ENCODE results near the gene IER5. TPM values are rescaled to one million over a fixed set of nuclear protein-coding genes. Genes with fewer than 3 reads are reported as not detected.
"Not testable (repeated sequence)": the region's sequence is repeated elsewhere in the genome, so short reads cannot be mapped to it uniquely, and the experiment has no call there.

IER5 gene
- total and polyA plus RNA-seq, 2 of the 13 experiments (the other 11 are each of a cell fraction or from before 2014, with no cell fraction given): 2.5 to 3.5 TPM

DNA sequence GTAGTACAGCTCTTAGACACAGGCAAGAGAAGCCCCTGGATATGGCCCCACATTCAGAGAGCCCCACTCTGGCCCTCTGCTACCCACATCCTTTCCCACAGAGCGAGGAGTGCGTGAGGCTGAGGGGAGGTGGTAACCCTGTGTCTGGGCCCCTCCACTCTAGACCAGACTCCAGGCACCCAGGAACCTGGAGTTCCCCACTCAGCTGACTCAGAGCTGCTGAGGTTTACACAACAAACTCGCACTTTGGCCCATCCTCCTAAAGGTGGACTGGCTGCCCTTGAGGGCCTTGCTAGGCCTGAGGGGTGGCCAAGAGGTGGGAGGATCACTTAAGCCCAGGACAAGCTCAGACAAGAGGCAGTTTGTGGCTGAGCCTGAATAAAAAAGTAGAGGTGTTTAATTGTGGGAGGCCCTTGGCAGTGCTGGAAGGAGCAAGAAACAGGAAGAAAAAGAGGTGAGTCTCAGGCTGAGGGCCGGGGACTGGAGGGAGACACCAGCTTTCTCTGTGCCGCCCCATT lies 44.0 kb upstream of the IER5 start (continued):
- TF ChIP-seq MXI1 (IDR thresholded peaks at IDR 0.05; ENCODE audit: borderline replicate concordance, low read depth, low read length): peak; percentile 11; the same call in 1 of the 3 replicates
- TF ChIP-seq SOX13 (IDR thresholded peaks at IDR 0.05): no peak
- TF ChIP-seq SOX13 (CRISPR knock-in tag; conservative IDR thresholded peaks at IDR 0.05 in 1 of 2, IDR thresholded peaks at IDR 0.05 in 1 of 2): peak in 1 of 2 experiments; percentile 62; a peak in 2 of 4 replicates
- peak; percentile 80; the same call in 1 of the 2 replicates for TF ChIP-seq RELA (CRISPR knock-in tag; IDR thresholded peaks at IDR 0.05)
- TF ChIP-seq ESRRA (CRISPR knock-in tag; IDR thresholded peaks at IDR 0.05; ENCODE audit: low read depth): peak; percentile 90
- TF ChIP-seq LCORL (IDR thresholded peaks at IDR 0.05): no peak
- peak; percentile 86 for TF ChIP-seq LCORL (CRISPR knock-in tag; IDR thresholded peaks at IDR 0.05)

DNA sequence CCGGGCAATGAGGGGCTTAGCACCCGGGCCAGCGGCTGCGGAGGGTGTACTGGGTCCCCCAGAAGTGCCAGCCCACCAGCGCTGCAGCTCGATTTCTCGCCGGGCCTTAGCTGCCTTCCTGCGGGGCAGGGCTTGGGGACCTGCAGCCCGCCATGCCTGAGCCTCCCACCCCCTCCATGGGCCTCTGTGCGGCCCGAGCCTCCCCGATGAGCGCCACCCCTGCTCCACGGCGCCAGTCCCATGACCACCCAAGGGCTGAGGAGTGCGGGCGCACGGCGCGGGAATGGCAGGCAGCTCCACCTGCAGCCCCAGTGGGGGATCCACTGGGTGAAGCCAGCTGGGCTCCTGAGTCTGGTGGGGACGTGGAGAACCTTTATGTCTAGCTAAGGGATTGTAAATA lies 42.6 kb upstream of the IER5 start:
- CTCF ChIA-PET (ENCODE audit: low intra/inter-chr PET ratio, low total read pairs): not testable (repeated sequence)

GRCh38 chr1:181049378-181049777 lies 39.1 kb upstream of the IER5 start:
- Histone ChIP-seq H3K79me2 (ENCODE audit: insufficient read depth, low read length) (no peaks in the 10 kb centered on the region), H3K4me2 (ENCODE audit: low read depth, low read length) (no peak overlapping the region), H3K27ac (ENCODE audit: extremely low read length, insufficient read depth, low read length) (no peak overlapping the region), H3K4me3 (replicated peaks in 1 of 3; ENCODE audit: insufficient read depth in 1 of 3, low read depth in 2 of 3, low read length in 3 of 3) (no peak overlapping the region), H3K4me1 (ENCODE audit: insufficient read depth, low read length) (peaks cover 10% of the 10 kb centered on the region), H4K20me1 (ENCODE audit: insufficient read depth, low read length) (no peaks in the 10 kb centered on the region), H3K9me3 (ENCODE audit: low read length) (no peaks in the 10 kb centered on the region), H3K27me3 (ENCODE audit: control insufficient read depth in 1 of 2, insufficient read depth in 2 of 2, low read length in 2 of 2) (no peaks in the 10 kb centered on the region), H2AFZ (ENCODE audit: low read length) (no peak overlapping the region), H3K9ac (ENCODE audit: insufficient read depth, low read depth, low read length) (no peak overlapping the region), H3K36me3 (replicated peaks in 1 of 2; ENCODE audit: control insufficient read depth in 1 of 2, insufficient read depth in 2 of 2, low read length in 2 of 2) (no peaks in the 10 kb centered on the region)
- WGBS (ENCODE audit: low lambda C conversion rate): 80% methylated on average over 3 of the region's 4 CpGs
- ATAC-seq (no peak), DNase-seq (ENCODE audit: low spot score) (no peak), FAIRE-seq (no peak)
- in situ Hi-C loops (cut with HindIII; ENCODE audit: extremely low pct_ligation_motif_present, low pct_unique_long_range_greater_than_20kb): no loop called here
- intact Hi-C loops (cut with micrococcal nuclease; ENCODE audit: unreplicated experiment): no loop called here
- BruUV-seq (replicated peaks): no TSS peak
- POLR2A ChIA-PET: no interaction called here
- CTCF ChIA-PET (ENCODE audit: low intra/inter-chr PET ratio, low total read pairs): no interaction called here
- TF ChIP-seq ERF (CRISPR knock-in tag; IDR thresholded peaks at IDR 0.05) (no peak), TAF1 (CRISPR knock-in tag; IDR thresholded peaks at IDR 0.05) (no peak), STAG1 (CRISPR knock-in tag; IDR thresholded peaks at IDR 0.05) (no peak), CSRNP1 (CRISPR knock-in tag; IDR thresholded peaks at IDR 0.05) (no peak), ATF7 (IDR thresholded peaks at IDR 0.05) (no peak), ATF7 (CRISPR knock-in tag; IDR thresholded peaks at IDR 0.05) (no peak)
- TF ChIP-seq, protein P1, sequence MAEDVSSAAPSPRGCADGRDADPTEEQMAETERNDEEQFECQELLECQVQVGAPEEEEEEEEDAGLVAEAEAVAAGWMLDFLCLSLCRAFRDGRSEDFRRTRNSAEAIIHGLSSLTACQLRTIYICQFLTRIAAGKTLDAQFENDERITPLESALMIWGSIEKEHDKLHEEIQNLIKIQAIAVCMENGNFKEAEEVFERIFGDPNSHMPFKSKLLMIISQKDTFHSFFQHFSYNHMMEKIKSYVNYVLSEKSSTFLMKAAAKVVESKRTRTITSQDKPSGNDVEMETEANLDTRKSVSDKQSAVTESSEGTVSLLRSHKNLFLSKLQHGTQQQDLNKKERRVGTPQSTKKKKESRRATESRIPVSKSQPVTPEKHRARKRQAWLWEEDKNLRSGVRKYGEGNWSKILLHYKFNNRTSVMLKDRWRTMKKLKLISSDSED (CRISPR knock-in tag; IDR thresholded peaks at IDR 0.05): no peak
- TF ChIP-seq, protein P2, sequence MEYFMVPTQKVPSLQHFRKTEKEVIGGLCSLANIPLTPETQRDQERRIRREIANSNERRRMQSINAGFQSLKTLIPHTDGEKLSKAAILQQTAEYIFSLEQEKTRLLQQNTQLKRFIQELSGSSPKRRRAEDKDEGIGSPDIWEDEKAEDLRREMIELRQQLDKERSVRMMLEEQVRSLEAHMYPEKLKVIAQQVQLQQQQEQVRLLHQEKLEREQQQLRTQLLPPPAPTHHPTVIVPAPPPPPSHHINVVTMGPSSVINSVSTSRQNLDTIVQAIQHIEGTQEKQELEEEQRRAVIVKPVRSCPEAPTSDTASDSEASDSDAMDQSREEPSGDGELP (IDR thresholded peaks at IDR 0.05; ENCODE audit: borderline replicate concordance, low read depth): no peak

More for the DNA sequence above, 42.6 kb upstream of the IER5 start:
- H3K9me3 ChIP-seq (ENCODE audit: low read length); H3K9ac ChIP-seq (ENCODE audit: insufficient read depth, low read depth, low read length); H3K79me2 ChIP-seq (ENCODE audit: insufficient read depth, low read length); intact Hi-C loops (cut with micrococcal nuclease; ENCODE audit: unreplicated experiment); H2AFZ ChIP-seq (ENCODE audit: low read length); H3K27me3 ChIP-seq (ENCODE audit: control insufficient read depth in 1 of 2, insufficient read depth in 2 of 2, low read length in 2 of 2); ATAC-seq; H3K36me3 ChIP-seq (replicated peaks in 1 of 2; ENCODE audit: control insufficient read depth in 1 of 2, insufficient read depth in 2 of 2, low read length in 2 of 2); H4K20me1 ChIP-seq (ENCODE audit: insufficient read depth, low read length); DNase-seq (ENCODE audit: low spot score); H3K27ac ChIP-seq (ENCODE audit: extremely low read length, insufficient read depth, low read length); in situ Hi-C loops (cut with HindIII; ENCODE audit: extremely low pct_ligation_motif_present, low pct_unique_long_range_greater_than_20kb); POLR2A ChIA-PET; H3K4me2 ChIP-seq (ENCODE audit: low read depth, low read length); FAIRE-seq; BruUV-seq (replicated peaks); H3K4me3 ChIP-seq (replicated peaks in 1 of 3; ENCODE audit: insufficient read depth in 1 of 3, low read depth in 2 of 3, low read length in 3 of 3): not testable (repeated sequence)
- peaks cover 42% of the 10 kb centered on the region for H3K4me1 ChIP-seq (ENCODE audit: insufficient read depth, low read length)
- WGBS (ENCODE audit: low lambda C conversion rate): 95% methylated on average over 8 of the region's 22 CpGs
- 0 out of 2 replicates have a peak, but pooled peaks have one; percentile 22 for TF ChIP-seq RBFOX2 (IDR thresholded peaks at IDR 0.05; ENCODE audit: low read depth, low read length)
